Non-pigmented ciliary epithelial cell (primary cell): ENCODE results near the gene GPER1.
"Not testable (repeated sequence)": the region's sequence is repeated elsewhere in the genome, so short reads cannot be mapped to it uniquely, and the experiment has no call there.

ENCODE experiments used
- DNase-seq: peaks from one replicate; pipeline ENCODE4 v3.0.0-alpha.2; 2010; ENCODE audit warnings: low read depth

The GPER1 gene

GRCh38 chr7:1121476-1121875, 33.6 kb downstream of the GPER1 start:
- no peak for DNase-seq

GRCh38 chr7:1121886-1122831, 34.2 kb downstream of the GPER1 start:
- DNase-seq = no peak

DNA sequence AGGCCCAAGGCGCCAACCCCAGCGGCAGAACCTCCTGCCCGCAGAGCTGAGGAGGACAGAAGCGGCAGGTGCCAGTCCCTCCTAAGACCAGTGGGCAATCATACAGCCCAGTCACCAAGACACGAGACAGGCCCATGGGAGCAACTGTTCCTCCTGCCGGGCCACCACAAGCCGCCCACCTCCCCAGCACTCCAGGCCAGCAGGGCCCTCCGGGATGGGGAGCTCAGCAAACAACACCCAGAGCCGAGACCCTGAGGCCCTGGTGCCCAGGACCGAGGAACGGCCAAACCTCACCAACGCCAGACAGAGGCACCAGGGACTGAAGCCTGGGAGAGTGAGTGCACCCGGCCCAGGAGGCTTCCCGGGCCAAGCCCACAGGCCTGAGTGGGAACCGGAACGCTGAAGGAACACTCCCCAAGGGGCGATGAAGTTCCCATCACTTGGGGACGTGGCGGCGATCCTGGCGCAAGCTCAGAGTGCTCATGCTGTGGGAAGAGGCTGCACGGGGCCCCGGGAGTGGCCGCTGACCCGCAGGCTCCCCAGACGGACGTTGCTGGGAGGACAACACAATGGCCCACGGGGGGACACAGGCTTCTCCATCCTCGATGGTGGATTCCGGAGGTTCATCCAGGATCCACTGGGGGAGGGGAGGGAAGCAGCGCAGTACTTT, 35.1 kb downstream of the GPER1 start:
- DNase-seq = no peak

DNA sequence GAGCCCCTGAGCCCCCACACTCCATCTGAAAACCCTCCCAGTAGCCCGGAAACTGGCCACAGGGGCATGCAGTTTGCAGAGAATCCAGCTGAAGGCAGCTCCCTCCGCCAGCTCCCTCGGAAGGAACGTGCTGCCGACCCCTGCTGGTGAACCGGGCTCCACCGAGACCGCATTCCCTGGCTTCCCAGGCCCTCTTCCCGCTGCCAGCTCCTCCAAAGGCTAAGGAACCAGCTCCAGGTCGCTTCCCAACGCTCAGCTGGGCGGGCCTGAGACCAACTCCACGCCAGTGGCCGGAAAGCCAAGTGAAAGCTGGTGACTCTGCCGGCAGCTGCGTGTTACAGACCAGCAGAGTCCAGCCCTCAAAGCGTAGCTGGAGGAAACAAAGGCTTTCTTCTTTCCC, 35.8 kb downstream of the GPER1 start:
- DNase-seq = peak; percentile 19

DNA sequence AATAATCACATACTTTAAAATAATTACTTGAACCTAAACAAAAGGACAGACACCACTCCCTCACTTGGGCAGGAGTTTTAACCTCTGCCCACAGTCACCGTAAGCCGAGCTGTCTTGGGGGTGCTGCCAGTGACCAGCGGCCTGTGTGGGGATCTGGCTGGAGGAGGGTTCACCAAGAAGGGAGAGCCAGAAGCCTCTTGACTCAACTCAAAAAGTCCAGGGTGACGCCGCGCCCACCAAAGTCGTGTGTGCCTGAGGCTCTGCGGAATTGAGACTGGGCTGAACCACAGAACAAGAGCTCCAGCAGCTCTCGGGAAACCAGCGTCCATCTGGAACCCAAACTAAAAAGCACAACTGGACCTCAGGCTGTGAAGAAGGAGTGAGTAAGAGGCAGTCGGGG, 36.3 kb downstream of the GPER1 start:
- DNase-seq = no peak

- no peak for DNase-seq
These were observed 37.1 kb downstream of the GPER1 start for GRCh38 chr7:1124816-1125602.

GRCh38 chr7:1125603-1125969, 37.7 kb downstream of the GPER1 start:
- DNase-seq = no peak

DNA sequence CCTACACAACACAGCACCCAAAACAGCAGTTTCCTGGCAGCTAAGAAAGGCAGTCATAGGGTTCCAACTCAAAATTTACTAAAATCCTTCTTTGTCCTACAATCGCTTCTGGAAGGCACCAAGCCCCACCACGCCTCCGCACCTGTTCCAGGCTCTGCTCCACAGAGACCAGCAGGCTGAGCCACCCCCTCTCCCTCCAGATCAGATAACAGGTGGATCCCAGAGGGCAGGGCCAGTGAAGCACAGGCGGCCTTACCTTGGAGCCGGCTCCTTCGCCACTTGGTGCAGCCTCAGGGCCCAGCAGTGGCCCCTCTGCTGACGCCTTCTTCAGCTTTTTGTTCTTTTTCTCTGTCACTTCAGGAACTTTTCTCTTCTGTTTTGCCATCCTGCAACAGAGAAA, 39.1 kb downstream of the GPER1 start:
- no peak for DNase-seq

GRCh38 chr7:1129431-1129830, 41.5 kb downstream of the GPER1 start:
- DNase-seq = no peak

- DNase-seq = no peak
These were observed 42.4 kb downstream of the GPER1 start for GRCh38 chr7:1130021-1130990.

DNA sequence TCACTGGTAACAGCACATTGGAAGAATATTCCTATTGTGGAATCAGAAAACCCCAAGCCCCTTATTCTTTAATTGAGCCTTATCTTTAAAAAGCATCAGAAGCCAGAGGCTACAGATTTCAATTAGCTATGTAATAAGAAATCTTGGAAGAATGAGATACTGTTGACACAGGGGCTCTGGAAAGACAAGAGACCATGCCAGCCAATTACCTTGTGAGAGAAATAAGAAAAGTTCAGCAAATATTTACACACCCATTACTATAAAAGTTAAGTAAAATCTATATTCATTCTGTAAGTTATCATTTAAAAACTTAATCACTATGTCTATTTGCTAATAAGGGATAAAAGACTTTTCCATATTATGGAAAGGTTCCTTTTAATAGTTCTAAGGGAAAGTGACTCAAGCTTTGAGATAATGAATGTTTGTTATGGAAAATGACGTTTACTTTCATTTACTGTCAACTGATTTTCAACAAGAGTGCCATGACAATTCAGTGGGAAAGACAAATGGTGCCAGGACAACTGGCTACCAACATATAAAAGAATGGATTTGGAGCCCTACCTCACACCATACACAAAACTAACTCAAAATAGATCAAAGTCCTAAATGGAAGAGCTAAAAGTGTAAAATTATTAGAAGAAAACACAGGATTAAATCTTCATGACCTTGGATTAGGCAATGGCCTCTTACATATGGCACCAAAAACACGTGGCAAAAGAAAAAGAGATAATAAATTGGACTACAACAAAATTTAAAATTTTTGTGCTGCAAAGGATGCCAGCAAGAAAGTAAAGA, 43.8 kb downstream of the GPER1 start:
- DNase-seq = no peak

GRCh38 chr7:1134951-1135350, 47.0 kb downstream of the GPER1 start:
- no peak for DNase-seq

DNA sequence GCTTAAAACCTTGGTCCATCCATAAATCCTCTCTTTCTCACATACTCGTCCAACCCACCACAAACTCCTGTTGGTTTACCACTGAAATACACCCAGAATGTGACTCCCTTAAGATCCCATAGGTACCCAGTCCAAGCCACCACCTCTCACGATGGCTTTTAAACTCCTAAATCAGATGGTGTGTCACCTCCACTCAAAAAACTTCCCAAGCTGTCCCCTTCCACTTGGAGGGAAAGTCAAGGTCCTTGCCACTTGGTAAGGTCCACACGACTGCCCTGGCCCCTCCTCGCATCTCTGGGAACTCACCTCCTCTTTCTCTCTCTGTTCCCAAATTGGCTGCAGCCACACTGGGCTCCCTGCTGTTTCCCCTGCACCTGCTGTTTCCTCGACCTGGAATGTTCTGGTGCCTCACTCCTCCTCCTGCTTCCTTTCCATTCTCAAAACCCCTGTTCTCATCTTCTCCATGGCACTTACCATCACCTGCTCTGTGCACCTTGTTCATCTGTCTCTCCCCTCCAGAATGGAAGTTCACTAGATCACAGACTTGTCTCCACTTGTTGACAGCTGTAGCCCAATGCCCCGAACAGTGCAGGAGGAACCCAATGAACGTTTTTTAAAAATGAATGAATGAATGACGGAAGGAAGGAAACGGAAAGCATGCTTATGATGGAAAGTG, 49.1 kb downstream of the GPER1 start:
- DNase-seq = no peak

DNA sequence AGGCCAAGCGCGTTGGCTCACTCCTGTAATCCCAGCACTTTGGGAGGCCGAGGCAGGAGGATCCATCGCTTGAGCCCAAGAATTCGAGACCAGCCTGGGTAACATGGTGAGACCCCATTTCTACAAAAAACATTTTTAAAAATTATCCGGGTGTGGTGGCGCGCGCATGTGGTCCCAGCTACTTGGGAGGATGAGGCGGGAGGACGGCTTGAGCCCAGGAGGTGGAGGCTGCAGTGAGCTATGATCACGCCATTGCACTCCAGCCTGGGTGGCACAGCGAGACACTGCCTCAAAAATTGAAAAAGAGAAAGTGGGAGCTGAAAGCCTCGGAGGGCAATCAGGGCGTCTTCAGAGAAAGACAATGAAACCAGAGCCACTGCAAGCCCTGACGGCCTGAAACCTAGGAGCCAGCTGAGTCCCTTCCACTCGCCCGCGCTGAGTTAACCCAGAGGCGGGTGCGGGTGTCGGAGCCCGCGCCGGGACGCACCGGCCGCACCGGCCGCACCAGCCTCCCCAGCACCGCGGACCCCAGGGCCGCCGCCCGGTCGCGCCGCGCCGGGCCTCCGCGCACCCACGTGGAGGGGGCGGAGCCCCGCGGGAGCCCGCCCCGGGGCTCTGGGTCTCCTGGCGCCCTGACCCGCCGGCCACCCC, 49.7 kb downstream of the GPER1 start:
- no peak for DNase-seq

DNA sequence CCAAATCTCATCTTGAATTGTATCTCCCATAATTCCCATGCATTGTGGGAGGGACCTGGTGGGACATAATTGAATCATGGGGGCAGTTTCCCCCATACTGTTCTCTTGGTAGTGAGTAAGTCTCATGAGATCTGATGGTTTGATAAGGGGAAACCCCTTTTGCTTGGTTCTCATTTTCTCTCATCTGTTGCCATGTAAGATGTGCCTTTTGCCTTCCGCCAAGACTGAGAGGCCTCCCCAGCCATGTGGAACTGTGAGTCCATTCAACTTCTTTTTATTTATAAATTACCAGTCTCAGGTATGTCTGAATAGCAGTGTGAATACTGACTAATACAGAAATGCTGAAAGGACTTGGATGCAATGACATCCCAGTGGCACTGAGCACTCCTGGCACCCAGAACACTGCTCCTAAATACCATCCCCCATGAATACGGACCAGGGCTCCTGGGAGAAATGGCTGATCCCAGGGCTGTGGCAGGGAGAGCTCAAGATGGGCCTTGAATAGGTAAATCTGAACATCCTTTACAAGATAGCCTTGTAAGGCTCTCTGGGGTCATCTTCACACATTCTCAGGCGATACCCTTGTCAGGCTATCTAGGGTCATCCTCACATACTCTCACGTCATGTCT, 52.7 kb downstream of the GPER1 start:
- DNase-seq = no peak

GRCh38 chr7:1141651-1142050, 53.7 kb downstream of the GPER1 start:
- no peak for DNase-seq

DNA sequence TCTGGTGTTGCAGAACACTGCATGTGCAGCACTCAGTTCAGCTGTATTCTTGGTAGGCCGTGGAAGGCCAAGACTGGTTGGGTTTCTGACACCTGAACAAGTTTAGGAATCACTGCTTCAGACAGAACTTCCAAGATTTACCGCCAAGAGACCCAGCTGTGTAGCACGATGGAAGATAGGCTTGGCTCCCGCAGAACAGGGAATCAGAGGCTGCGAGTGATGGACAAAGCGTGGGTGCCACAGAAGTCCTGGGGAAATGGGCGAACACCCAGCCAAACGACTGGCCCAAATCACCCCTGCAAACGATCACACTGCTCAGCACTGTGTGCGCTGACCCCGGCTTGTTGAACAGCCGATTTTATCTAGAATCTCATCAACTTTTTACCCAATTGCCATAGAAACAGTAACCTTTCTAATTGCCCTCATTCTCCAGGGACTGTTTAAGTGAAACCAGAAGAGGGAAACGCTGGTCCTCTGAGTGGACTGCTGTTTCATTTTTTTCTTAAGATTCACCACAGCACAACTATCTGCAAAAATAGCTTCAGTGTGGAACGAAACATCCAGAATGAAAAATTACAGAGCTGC, 54.2 kb downstream of the GPER1 start:
- no peak for DNase-seq

- DNase-seq = not testable (repeated sequence)
These were observed 55.1 kb downstream of the GPER1 start for GRCh38 chr7:1143031-1143430.
